Coronary artery (tissue), 2 donors: ENCODE measurements around the gene TPRA1.
"Not testable (repeated sequence)": the region's sequence is repeated elsewhere in the genome, so short reads cannot be mapped to it uniquely, and the experiment has no call there.

ENCODE experiments used
- DNase-seq: peaks from one replicate; pipeline ENCODE4 v3.0.0-alpha.2; 2017; ENCODE audit warnings: low spot score
- H3K27ac ChIP-seq, 2 donors: fragments of 200-600 bp; sonication (generic); one replicate each; pipeline ENCODE4 v1.5.1; 2016 to 2019
- H3K4me3 ChIP-seq: fragments of 200-600 bp; sonication (generic); 2 replicates; pipeline ENCODE4 v1.5.1; 2016; ENCODE audit warnings: mild to moderate bottlenecking, moderate library complexity
- TF ChIP-seq, protein P1 (sequence below): fragments of 200-600 bp; sonication (generic); IDR thresholded peaks from one replicate; pipeline ENCODE4 v1.5.1; 2019; ENCODE audit warnings: antibody characterized with exemption

Gene TPRA1

DNA sequence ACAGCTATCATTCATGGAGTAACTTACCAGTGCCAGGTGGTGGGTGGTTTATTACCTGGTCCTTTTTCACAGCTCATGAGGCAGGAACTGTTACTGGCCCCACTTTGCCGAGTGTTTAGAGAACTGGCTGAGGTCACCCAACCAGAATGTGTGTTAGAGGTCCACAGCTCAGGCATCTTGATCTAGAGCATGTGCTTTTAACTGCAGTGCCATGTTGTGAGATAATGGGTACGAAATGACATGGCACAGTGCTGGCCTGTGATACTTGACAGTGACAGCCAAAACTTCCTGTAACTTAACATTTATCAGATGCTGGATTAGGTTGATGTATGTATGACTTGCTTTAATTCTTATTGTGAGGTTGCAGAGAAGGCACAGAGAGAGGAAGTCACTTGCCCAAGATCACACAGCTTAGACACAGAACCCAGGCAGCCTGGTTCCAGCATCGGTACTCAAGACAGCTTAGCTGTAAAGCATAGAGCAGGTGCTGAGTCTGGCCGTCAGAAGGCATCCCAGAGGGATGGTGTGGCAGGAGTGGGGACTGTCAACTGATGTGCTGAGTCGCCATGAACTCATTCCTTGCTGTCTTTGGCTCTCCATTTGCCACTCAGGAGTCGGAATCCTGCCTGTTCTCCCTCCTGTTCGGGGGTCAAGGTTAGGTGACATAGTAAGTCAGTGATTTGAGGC is 17.3 kb upstream of the TPRA1 start:
- no peak for DNase-seq
- TF ChIP-seq, protein P1, sequence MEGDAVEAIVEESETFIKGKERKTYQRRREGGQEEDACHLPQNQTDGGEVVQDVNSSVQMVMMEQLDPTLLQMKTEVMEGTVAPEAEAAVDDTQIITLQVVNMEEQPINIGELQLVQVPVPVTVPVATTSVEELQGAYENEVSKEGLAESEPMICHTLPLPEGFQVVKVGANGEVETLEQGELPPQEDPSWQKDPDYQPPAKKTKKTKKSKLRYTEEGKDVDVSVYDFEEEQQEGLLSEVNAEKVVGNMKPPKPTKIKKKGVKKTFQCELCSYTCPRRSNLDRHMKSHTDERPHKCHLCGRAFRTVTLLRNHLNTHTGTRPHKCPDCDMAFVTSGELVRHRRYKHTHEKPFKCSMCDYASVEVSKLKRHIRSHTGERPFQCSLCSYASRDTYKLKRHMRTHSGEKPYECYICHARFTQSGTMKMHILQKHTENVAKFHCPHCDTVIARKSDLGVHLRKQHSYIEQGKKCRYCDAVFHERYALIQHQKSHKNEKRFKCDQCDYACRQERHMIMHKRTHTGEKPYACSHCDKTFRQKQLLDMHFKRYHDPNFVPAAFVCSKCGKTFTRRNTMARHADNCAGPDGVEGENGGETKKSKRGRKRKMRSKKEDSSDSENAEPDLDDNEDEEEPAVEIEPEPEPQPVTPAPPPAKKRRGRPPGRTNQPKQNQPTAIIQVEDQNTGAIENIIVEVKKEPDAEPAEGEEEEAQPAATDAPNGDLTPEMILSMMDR = no peak
- Histone ChIP-seq H3K27ac (no peak overlapping the region), H3K4me3 (no peak overlapping the region)

DNA sequence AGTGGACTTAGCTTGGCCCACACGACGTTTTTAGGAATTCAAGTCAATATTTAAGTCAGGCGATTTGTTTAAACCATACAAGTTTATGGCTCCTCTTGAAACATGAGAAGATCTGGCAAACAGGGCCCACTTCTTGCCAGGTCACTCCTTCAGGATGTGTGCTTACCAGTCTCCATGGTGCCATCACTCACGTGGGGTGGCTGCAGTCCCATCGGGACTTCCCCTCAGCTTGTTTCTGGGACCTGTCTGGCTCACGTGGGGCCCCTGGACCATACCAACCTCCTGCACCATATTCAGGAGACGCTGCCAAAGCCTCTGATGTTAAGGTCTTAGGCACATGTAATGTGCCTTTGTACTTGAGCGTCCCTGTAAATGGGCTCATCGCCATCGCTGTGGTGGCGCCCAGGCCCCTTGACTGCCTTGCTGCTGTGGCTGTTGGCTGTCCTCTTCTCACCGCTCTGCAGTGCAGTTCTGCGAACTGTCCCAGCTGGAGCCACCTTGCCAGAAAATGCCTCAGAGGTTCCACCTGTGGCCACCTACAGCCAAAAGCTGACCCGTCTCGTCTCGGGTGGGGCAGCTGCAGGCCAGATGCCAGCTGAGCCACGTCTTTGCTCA is 16.6 kb upstream of the TPRA1 start:
- Histone ChIP-seq H3K27ac (no peak overlapping the region), H3K4me3 (no peak overlapping the region)
- no peak for DNase-seq
- TF ChIP-seq, protein P1 = no peak

DNA sequence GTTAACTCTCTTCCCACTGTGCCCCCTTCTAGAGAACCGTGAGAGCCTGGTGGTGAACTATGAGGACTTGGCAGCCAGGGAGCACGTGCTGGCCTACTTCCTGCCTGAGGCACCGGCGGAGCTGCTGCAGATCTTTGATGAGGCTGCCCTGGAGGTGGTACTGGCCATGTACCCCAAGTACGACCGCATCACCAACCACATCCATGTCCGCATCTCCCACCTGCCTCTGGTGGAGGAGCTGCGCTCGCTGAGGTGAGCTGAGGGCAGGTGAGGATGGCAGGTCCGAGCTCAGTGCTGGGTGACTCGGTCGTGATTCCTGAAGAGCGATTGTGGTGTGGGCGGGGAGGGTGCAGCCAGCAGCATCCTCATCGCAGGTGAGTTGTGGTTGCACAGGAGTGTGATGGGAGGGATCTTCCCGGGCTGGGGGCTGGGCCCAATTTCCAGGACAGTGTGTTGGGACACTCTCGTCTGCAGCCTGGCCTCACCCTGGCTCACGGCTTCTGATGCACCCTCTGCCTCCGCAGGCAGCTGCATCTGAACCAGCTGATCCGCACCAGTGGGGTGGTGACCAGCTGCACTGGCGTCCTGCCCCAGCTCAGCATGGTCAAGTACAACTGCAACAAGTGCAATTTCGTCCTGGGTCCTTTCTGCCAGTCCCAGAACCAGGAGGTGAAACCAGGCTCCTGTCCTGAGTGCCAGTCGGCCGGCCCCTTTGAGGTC is 15.7 kb upstream of the TPRA1 start:
- TF ChIP-seq, protein P1 = no peak
- no peak overlapping the region for H3K27ac ChIP-seq
- H3K4me3 ChIP-seq = no peak overlapping the region
- DNase-seq = no peak

DNA sequence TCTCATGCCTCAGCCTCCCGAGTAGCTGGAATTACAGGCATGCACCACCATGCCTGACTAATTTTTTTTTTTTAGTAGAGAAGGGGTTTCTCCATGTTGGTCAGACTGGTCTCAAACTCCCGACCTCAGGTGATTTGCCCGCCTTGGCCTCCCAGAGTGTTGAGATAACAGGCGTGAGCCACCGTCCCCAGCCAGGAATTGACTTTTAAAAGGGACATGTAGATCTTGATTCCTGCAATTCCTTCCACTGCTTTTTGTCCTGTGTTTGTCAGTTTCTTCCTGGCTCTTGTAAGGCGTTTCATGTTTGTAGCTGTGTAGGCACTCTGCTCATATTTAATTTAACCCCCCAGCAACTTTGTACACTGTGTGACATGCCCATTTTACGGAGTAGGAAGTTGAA is 15.0 kb upstream of the TPRA1 start:
- DNase-seq, H3K27ac ChIP-seq, H3K4me3 ChIP-seq: not testable (repeated sequence)

DNA sequence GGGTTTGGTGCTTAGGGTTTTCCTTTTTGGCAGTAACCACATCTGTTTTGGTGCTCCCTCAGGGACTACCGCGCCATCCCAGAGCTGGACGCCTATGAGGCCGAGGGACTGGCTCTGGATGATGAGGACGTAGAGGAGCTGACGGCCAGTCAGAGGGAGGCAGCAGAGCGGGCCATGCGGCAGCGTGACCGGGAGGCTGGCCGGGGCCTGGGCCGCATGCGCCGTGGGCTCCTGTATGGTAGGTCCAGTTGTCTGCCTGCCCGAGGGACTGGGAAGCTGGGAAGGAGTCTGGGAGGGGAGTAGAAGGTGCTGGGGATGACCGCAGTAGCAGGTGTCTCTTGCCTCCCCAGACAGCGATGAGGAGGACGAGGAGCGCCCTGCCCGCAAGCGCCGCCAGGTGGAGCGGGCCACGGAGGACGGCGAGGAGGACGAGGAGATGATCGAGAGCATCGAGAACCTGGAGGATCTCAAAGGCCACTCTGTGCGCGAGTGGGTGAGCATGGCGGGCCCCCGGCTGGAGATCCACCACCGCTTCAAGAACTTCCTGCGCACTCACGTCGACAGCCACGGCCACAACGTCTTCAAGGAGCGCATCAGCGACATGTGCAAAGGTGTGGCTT is 14.1 kb upstream of the TPRA1 start:
- DNase-seq = no peak
- Histone ChIP-seq H3K27ac (no peak overlapping the region), H3K4me3 (no peak overlapping the region)
- TF ChIP-seq, protein P1 = no peak

DNA sequence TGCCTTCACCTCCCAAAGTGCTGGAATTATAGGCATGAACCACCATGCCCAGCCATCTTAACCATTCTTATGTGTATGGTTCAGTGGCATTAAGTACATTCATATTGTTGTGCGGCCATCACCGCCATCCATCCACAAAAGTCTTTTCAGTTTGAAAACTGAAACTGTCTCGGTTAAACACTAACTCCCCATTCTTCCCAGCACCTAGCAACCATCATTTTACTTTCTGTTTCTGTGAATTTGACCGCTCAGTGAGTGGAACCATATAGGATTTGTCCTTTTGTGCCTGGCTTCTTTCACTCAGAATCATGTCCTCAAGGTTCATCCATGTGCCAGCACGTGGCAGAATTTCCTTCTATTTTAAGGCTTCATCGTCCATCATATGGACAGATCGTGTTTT is 13.5 kb upstream of the TPRA1 start:
- TF ChIP-seq, protein P1 = no peak
- Histone ChIP-seq H3K27ac (no peak overlapping the region), H3K4me3 (no peak overlapping the region)
- DNase-seq = no peak

DNA sequence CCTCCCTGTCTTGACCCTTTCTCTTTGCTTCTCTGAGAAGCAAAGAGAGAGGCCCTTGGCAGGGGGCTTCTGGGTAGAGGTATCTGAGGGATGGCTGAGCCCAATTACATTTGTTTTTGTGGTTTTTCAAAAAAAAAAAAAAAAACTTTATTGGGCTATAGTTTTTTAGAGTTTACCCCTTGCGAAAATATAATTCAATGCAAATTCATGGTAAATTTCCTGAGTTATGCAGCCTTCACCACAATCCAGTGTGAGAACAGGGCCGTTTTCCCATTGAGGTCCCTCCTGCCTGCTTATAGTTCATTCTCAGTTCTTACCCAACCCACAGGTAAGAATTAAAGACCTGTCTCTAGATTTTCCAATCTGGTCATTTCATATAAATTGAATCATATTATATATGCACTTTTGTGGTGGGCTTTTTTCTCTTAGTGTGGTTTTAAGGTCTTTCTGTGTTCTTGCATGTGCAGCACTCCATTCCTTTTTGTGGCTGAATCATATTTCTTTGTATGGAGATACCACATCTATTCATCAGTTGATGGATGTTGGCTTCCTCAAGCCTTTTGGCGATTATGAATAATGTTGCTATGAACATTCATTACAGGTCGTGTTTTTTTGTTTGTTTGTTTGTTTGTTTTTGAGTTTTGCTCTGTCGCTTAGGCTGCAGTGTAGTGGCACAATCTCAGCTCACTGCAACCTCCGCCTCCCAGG is 10.4 kb upstream of the TPRA1 start:
- H3K4me3 ChIP-seq = no peak overlapping the region
- no peak for DNase-seq
- TF ChIP-seq, protein P1 = no peak
- H3K27ac ChIP-seq = no peak overlapping the region
